Calu3 (cell line): Measurements from ENCODE around the gene ZNF540. TPM values are rescaled to one million over a fixed set of nuclear protein-coding genes. Genes with fewer than 3 reads are reported as not detected.
A peak's percentile ranks its signal among the peaks of the same experiment; 100 is the strongest.

Source experiments
- BruUV-seq: library from RNA; stranded (reverse); fragments of 400-500 nt; replicated peaks from 2 replicates; lab custom pipeline; 2021; lab: Mats Ljungman, UMichigan
- CTCF ChIA-PET: fragments of 300-600 bp; sonication (Branson Sonifier 250); formaldehyde crosslinking; loops from one replicate; lab custom pipeline; 2022; ENCODE audit warnings: antibody characterized with exemption; lab: Charles Lee
- DNase-seq: peaks from one replicate; pipeline ENCODE4 v3.0.0; 2022
- H3K27ac Mint-ChIP-seq: one replicate; pipeline ENCODE4 v1.8.0; 2022; ENCODE audit warnings: mixed read lengths; ENCODE audit not compliant: unreplicated experiment
- H3K27me3 Mint-ChIP-seq: one replicate; pipeline ENCODE4 v1.8.0; 2022; ENCODE audit warnings: mixed read lengths; ENCODE audit not compliant: unreplicated experiment
- H3K36me3 Mint-ChIP-seq: one replicate; pipeline ENCODE4 v1.8.0; 2022; ENCODE audit warnings: mild to moderate bottlenecking, moderate library complexity, mixed read lengths; ENCODE audit not compliant: insufficient read depth, unreplicated experiment
- H3K4me1 Mint-ChIP-seq: one replicate; pipeline ENCODE4 v1.8.0; 2022; ENCODE audit warnings: mild to moderate bottlenecking, low read depth, mixed read lengths; ENCODE audit not compliant: unreplicated experiment
- H3K4me3 Mint-ChIP-seq: one replicate; pipeline ENCODE4 v1.8.0; 2022; ENCODE audit warnings: mild to moderate bottlenecking, low read depth, moderate library complexity, mixed read lengths; ENCODE audit not compliant: unreplicated experiment
- H3K9me3 Mint-ChIP-seq: one replicate; pipeline ENCODE4 v1.8.0; 2022; ENCODE audit warnings: low read depth, mixed read lengths; ENCODE audit not compliant: unreplicated experiment
- intact Hi-C: fragments of 100-400 bp; cut with micrococcal nuclease; formaldehyde crosslinking; loops from one replicate; pipeline ENCODE4 v1.10.0; 2022; ENCODE audit not compliant: unreplicated experiment
- total RNA-seq: library from RNA; stranded (reverse); gene quantifications from 2 replicates; pipeline ENCODE4 v1.2.3, GENCODE V29; 2022
- TF ChIP-seq, protein P1 (sequence below): fragments of 200-600 bp; IDR thresholded peaks from one replicate; pipeline ENCODE4 v1.8.0; 2022; ENCODE audit warnings: antibody characterized with exemption; ENCODE audit not compliant: unreplicated experiment

The ZNF540 gene
- total RNA-seq, 1 experiment from 2014 or later, result 0.42 TPM

- CTCF ChIA-PET, result interaction anchor here (1.6 kb wide), 1 partner anchor 186 kb away, joined by 5 read pairs; the partner anchor contains the start of gene ZNF573
- Mint-ChIP-seq H3K27ac (peak overlapping the region; percentile 99), H3K4me3 (peak overlapping the region; percentile 97), H3K4me1 (peaks cover 21% of the 10 kb centered on the region), H3K36me3 (peaks cover 26% of the 10 kb centered on the region), H3K9me3 (peaks cover 16% of the 10 kb centered on the region), H3K27me3 (no peaks in the 10 kb centered on the region)
- no peak for DNase-seq
- TSS peak; percentile 43 for BruUV-seq
- intact Hi-C loops, result loop anchor here (1.0 to 10.0 kb wide), 3 partner anchors 60 to 181 kb away; partner anchors contain the start of genes ZNF569 and ZNF573
- TF ChIP-seq, protein P1, sequence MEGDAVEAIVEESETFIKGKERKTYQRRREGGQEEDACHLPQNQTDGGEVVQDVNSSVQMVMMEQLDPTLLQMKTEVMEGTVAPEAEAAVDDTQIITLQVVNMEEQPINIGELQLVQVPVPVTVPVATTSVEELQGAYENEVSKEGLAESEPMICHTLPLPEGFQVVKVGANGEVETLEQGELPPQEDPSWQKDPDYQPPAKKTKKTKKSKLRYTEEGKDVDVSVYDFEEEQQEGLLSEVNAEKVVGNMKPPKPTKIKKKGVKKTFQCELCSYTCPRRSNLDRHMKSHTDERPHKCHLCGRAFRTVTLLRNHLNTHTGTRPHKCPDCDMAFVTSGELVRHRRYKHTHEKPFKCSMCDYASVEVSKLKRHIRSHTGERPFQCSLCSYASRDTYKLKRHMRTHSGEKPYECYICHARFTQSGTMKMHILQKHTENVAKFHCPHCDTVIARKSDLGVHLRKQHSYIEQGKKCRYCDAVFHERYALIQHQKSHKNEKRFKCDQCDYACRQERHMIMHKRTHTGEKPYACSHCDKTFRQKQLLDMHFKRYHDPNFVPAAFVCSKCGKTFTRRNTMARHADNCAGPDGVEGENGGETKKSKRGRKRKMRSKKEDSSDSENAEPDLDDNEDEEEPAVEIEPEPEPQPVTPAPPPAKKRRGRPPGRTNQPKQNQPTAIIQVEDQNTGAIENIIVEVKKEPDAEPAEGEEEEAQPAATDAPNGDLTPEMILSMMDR, result no peak
Observed at GRCh38 chr19:37593996-37594303, 726 bp upstream of the ZNF540 start.

DNA sequence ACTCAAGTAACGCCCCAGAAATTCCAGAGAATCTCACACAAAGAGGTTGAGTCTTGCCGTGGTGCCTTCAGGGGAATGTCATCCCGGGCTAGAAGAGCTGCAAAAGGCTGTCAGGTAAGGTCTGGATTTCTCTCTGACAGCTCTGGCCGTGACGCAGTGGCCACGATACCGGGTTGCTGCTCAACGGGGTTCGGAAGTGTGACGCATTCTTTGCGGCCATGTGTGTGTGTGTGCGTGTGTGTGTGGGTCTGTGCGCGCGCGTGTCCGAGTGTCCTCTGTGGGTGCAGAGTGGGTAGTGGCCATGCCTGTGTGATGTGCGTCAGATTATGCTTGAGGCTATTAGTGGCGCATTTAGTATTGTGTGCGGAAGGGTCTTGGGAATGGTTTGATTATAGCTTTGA, 306 bp downstream of the ZNF540 start:
- Mint-ChIP-seq H3K9me3 (peaks cover 13% of the 10 kb centered on the region), H3K27ac (peak overlapping the region; percentile 99), H3K4me1 (peaks cover 21% of the 10 kb centered on the region), H3K36me3 (peaks cover 26% of the 10 kb centered on the region), H3K4me3 (peak overlapping the region; percentile 97), H3K27me3 (no peaks in the 10 kb centered on the region)
- CTCF ChIA-PET, result interaction anchor here (0.6 to 1.6 kb wide), 6 partner anchors 9 to 188 kb away, joined by 3 to 5 read pairs (median 3); partner anchors contain the start of genes ZNF569, ZNF573 and ZNF607
- intact Hi-C loops, result loop anchor here (1.0 to 10.0 kb wide), 3 partner anchors 59 to 180 kb away; partner anchors contain the start of genes ZNF569 and ZNF573
- TF ChIP-seq, protein P1, result no peak
- no TSS peak for BruUV-seq
- peak; percentile 49 for DNase-seq

DNA sequence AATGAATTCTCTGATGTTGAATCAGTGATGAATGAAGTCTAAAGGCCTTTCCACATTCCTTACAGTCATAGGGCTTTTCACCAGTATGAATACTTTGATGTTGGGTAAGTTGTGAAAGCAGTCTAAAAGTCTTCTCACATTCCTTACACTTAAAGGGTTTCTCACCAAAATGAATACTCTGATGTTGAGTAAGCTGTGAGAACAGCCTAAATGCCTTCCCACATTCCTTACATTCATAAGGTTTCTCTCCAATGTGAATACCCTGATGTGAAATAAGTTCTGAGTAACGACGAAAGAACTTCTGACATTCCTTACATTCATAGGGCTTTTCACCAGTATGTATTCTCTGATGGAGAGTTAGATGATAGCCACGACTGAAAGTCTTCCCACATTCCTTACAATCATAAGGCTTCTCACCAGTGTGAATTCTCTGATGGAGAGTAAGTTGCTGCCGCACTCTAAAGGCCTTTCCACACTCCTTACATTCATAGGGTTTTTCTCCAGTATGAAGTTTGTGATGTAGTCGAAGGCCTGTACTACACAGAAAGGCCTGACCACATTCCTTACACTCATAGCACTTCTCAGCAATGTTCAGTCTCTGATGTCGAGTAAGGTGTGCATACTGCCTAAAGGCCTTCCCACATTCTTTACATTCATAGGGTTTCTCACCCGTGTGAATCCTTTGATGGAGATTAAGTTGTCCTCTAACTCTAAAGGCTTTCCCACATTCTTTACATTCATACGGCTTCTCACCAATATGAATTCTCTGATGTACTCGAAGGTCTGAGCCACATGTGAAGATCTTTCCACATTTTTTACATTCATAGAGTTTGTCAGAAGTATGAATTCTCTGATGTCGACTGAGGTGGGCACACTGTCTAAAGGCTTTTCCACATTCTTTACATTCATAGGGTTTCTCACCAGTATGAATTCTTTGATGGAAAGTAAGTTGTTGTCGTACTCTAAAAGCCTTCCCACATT, 40.7 kb downstream of the ZNF540 start:
- intact Hi-C loops, result no loop called here
- no TSS peak for BruUV-seq
- TF ChIP-seq, protein P1, result no peak
- CTCF ChIA-PET, result no interaction called here
- H3K36me3 Mint-ChIP-seq, result peaks cover 8% of the 10 kb centered on the region
- H3K4me1 Mint-ChIP-seq, result no peaks in the 10 kb centered on the region
- H3K4me3 Mint-ChIP-seq, result no peak overlapping the region
- H3K9me3 Mint-ChIP-seq, result peaks cover 27% of the 10 kb centered on the region
- H3K27me3 Mint-ChIP-seq, result no peaks in the 10 kb centered on the region
- no peak for DNase-seq
- no peak overlapping the region for H3K27ac Mint-ChIP-seq

DNA sequence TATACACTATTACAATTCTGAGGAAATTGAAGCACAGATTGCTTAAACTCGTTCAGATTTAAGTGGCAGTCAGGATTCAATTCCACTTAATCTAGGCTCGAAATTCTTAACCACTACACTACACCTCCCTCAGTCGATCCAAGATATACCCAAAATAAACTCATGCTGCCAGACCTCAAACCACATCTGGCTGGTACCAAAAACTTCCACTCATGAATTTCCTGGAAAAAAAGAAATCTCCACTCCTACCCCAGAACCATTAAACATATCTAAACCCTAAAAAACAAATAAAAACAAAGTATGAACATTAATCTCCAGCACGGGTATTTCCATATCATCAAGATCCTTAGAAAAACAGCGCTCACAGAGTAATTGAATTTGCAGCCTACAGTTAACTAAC, 59.4 kb downstream of the ZNF540 start:
- CTCF ChIA-PET, result interaction anchor here (0.6 kb wide), 1 partner anchor 580 kb away, joined by 7 read pairs; no protein-coding TSS in a partner anchor
- Mint-ChIP-seq H3K9me3 (peaks cover 13% of the 10 kb centered on the region), H3K27me3 (no peaks in the 10 kb centered on the region), H3K36me3 (peaks cover 33% of the 10 kb centered on the region), H3K4me3 (peak overlapping the region; percentile 98), H3K4me1 (peaks cover 9% of the 10 kb centered on the region), H3K27ac (peak overlapping the region; percentile 88)
- TF ChIP-seq, protein P1, result no peak
- intact Hi-C loops, result loop anchor here (1.0 kb wide), 1 partner anchor 60 kb away; the partner anchor contains the start of genes ZNF540 and ZNF571
- BruUV-seq, result TSS peak; percentile 66
- DNase-seq, result no peak
